ENCODE results near the gene STK32B.
"Not testable (repeated sequence)": the region's sequence is repeated elsewhere in the genome, so short reads cannot be mapped to it uniquely, and the experiment has no call there.

The STK32B gene

DNA sequence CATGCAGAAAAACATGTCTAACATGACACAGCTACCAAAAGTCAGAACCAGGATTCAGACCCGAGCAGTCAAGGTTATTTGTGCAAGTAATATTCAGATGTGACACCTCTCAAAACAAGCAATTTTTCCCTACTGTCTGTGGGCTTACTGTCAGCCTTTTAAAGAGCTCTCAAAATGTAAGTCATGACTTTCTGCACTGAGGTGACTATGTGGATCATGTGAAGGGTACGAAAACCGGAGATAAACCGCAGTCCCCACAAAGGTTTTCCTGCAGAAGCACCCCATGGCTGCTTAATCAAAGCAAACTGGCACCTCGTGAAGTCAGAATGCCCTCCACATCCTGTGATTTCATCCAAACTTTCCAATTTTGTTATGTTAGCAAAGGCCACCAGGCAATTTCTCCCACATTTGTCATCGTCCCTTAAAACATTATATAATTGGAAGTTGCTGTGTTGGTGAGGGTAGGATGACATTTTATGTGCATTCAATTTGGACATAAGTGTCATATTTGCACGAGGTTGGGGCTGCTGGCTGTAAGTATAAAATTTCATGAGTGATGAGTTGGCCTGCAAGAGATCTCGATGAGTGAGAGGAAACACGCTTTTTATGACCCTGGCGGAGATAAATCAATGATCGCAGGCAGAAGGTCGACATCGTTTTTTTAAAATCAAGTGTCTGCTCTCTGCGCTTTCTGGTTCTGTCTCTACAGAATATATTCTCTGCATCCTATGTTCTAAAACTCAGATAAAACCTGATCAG is 161.2 kb downstream of the STK32B start:
- DNase-seq = no peak

GRCh38 chr4:5213087-5213595 is 161.9 kb downstream of the STK32B start:
- no peak for DNase-seq

GRCh38 chr4:5215321-5215720 is 164.0 kb downstream of the STK32B start:
- no peak for DNase-seq

DNA sequence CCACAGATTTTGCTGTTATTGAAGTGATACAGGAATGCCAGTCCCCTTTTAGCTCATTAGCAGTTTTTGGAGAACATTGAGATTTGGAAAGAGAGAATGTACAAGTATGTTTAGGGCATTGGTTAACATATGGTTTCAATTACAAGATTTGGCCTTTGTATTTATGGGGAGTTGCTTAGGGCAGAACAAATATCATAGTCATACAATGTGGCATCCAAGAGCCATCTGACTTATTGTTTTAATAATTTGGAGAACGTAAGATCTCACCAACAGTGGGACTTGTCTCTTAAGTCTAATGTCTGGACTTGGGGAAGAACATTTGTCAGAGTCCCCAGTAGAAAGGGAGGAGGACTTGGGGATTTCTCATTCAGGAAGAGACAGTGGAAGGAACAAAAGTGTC is 166.1 kb downstream of the STK32B start:
- DNase-seq = no peak

DNA sequence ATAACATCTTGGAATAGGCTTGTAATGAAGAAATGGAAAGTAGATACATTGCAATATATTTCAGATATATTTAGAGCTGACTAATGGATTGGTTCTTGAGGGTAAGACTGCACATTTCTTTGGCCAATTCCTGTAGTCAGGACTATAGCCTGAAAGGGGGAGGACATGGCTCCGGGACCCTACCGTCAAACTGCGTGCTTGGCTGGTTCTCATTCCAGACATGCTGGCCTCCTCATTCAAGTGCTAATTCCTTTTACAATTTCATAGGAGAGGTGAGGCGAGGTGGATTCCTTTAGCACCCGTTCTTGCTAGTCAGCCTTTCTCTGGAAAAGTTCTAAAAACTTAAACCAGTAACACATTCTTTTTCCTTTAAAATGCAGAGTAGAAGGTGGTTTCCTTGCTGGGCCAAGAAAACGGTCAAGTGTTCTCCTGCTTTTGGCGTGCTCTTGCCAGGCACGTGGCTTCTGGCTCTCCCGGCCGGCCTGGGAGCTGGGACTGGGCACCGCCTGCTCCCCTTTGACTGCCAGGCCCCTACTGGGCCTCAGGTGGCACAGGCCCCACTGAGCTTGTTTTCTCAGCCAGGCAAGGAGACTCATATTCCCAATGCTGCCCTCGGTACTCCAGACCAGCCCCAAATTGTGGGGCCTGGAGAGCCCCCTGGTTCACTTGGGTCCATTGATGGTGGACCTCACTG is 167.2 kb downstream of the STK32B start:
- DNase-seq = no peak

DNA sequence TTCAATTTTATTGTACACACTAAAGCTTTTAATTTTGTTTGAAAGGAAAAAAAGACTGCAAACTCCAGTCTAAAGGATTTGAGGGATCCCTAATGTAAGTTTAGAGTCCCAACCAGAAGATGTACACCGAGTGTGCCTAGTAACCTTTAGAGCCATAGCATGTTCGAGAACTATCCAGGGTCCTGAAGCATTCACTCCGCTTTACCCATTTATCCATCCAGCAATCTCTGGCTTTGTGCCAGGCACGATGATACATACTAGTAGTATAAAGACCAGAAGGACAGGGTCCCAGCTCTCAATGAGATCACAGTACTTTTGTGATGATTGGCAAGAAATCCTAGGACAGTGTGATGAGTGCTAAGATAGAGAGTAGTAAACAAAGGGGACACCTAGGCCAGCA is 168.7 kb downstream of the STK32B start:
- no peak for DNase-seq

DNA sequence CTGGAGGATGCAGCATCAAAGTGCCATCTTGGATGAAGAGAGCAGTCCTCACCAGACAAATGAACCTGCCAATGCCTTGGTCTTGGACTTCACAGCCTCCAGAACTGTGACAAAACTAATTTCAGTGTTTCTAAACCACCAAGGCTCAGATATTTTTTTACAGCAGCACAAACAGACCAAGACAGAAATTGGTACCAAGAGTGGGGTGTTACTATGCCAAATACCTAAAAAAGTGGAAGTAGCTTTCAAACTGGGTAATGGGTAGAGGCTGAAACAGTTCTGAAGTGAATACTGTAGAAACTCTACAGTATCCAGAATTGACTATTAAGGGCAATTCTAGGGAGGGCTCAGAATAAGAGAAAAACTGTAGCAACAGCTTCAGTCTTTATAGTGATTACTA is 170.8 kb downstream of the STK32B start:
- DNase-seq = no peak

DNA sequence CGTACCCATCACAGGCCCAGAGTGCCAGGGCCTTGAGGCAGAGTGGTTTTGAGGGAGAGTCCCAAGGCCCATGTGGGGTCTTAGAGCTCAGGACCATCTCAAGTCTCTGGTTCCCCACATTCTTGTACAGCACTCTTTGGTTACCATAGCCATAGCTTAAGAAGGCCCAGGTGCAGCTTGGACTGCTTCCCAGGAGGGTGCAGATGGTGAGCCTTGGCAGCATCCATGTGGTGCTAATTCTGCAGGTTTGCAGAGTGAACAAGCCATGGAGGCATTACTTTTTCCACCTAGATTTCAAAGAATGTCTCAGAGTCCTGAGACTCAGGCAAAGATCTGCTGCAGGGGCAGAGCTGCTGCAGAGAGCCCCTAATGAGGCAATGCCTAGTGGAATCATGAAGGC is 171.7 kb downstream of the STK32B start:
- no peak for DNase-seq

DNA sequence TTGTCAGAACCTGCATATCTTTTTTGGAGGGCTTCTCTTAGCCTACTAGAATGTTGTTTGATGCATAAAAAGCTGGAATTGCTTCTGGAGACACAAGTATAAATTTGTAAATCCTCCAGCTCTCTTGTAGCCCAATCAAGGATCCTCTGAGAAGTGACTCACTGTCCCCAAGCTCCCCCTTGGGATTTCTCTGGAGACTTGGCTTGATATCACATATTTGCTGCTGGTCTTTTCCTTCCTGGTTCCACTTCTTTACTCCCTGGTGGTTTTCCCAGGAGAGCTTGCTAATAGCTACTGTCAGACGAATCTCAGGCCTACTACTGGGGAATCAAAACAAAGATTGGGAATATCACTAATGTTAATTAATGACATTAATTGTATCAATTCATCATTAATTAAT is 173.1 kb downstream of the STK32B start:
- DNase-seq = no peak

- DNase-seq = no peak
Observed at GRCh38 chr4:5232549-5232948, 181.3 kb downstream of the STK32B start.

GRCh38 chr4:5237086-5237660 is 185.9 kb downstream of the STK32B start:
- no peak for DNase-seq

DNA sequence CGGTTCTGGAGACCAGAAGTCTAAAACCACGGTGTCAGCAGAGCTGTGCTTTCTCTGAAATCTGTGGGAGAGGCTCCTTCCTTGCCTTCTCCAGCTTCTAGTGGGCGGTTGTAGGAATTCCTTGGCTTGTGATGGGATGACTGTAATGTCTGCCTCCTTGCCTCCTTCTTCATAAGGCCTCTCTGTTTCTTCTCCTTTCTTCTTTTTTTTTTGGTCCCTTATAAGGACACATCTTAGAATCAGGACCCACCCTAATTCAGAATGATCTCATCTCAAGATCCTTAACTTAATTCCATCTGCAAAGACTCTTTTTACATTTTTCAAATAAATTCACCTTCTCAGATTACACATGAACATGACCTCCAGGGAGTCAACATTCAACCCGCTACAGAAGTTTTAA is 186.9 kb downstream of the STK32B start:
- no peak for DNase-seq

GRCh38 chr4:5247061-5247460 is 195.8 kb downstream of the STK32B start:
- DNase-seq = not testable (repeated sequence)

- no peak for DNase-seq
Observed at GRCh38 chr4:5247735-5248134, 196.5 kb downstream of the STK32B start.

- DNase-seq = no peak
Observed at GRCh38 chr4:5249727-5250126, 198.4 kb downstream of the STK32B start.

- DNase-seq = not testable (repeated sequence)
Observed at GRCh38 chr4:5250536-5250935, 199.3 kb downstream of the STK32B start.

GRCh38 chr4:5256421-5256820 is 205.1 kb downstream of the STK32B start:
- DNase-seq = no peak

GRCh38 chr4:5257086-5257485 is 205.8 kb downstream of the STK32B start:
- DNase-seq = no peak

DNA sequence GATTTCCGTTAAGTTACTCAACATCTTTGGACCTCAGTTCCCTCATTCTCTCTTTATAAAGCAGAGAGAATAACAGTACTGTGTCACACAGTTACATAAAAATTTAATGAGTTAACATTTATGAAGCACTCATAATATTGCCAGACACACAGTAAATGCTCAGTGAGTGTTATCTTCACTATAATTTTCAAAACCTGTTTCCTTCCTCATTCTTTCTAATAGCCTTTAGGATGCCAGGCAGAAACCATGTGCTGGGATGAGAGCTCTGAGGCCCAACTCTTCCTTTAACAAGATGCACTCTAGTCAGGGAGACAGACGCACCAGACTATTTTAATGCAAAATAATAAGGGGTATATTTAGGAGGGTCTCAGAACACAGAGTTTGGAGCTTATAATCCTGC is 208.2 kb downstream of the STK32B start:
- DNase-seq = no peak

DNA sequence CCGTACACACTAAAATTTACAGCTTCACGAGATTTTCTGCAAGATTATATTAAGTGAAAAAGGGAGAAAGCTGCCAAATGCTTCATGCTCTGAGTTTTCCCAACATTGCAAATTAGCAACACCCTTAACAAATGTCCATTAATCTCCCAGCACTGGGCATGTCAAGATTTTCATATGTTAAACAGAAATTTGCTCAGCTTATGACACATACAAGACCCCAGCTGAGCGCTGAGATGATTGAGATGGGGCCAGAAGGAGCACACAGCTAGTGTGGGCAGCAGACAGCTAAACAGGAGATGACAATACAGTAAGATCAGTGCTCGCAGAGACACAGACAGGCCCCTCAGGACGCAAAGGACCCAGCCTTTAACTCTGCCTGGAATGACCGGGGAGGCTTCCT is 208.8 kb downstream of the STK32B start:
- no peak for DNase-seq

GRCh38 chr4:5261866-5262265 is 210.6 kb downstream of the STK32B start:
- DNase-seq = no peak

DNA sequence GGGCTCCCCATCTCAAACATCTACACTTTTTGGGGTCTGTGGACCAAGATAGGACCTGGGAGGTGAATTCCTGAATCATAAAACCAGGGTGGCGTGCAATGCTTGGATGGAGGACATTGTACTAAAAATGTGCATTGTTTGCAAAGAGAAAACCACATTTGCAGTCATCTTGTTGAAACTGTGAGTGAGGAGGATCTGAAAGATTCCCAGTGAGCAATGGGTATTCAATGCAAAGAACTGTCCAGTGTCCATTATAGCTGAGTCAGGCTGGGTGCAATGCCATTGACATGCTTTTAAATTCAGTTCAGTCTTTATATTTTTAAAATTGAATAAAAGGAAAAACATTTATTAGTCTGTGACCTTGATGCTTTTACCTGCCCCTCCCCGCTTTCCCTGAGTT is 215.7 kb downstream of the STK32B start:
- DNase-seq = no peak

GRCh38 chr4:5267408-5267807 is 216.1 kb downstream of the STK32B start:
- DNase-seq = no peak
